Inflammatory macrophage treated with lipopolysaccharide for 1 hour (primary cell): ENCODE results near the gene NXPE4.
"Not testable (repeated sequence)": the region's sequence is repeated elsewhere in the genome, so short reads cannot be mapped to it uniquely, and the experiment has no call there.

ENCODE experiments used
- DNase-seq, 2 donors: peaks; one replicate each; pipeline ENCODE4 v3.0.0-alpha.2; 2020 to 2022

Gene NXPE4

DNA sequence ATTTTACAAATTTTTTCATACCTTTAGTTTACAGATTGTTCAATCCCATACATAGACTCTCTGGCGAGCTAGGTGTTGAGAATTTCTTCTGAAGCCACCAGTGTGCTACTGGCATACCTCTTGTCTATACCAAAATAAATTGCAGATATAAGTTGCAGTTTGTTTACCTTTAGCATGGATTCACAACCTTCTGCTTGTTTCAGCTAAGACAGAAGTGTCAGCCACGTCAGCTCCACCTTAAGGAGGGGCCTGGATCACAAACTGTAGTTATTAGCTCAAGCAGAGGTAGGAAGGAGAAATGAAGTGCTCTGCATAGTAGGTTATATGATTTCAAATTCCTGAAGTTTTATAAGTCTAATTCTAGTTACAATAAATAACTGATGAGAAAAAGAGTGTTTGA is at the start of gene NXPE4:
NXPE4 (minus strand) TSS at position 216 of the 400 bp plus-strand sequence. CDS start 1,027 bp downstream, outside the sequence.
- no peak for DNase-seq

DNA sequence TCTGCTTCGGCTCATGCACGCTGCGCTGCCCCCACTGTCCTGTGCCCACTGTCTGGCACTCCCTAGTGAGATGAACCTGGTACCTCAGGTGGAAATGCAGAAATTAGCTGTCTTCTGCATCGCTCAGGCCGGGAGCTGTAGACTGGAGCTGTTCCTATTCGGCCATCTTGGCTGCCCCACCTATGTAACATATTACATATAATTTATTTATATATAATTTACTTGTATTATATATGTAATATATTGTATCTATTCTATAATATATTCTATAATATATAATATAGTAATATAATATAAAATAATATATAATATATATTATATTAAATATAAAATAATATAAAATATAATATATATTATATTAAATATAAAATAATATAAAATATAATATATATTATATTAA is 43.9 kb upstream of the NXPE4 start:
- not testable (repeated sequence) for DNase-seq

GRCh38 chr11:114631445-114631965 is 35.9 kb upstream of the NXPE4 start:
- DNase-seq, result not testable (repeated sequence)

- no peak for DNase-seq
These were observed 29.7 kb upstream of the NXPE4 start for GRCh38 chr11:114625294-114625693.

- DNase-seq, result no peak
These were observed 29.0 kb upstream of the NXPE4 start for GRCh38 chr11:114624455-114625207.

- DNase-seq, result no peak
These were observed 28.1 kb upstream of the NXPE4 start for GRCh38 chr11:114623720-114624119.

DNA sequence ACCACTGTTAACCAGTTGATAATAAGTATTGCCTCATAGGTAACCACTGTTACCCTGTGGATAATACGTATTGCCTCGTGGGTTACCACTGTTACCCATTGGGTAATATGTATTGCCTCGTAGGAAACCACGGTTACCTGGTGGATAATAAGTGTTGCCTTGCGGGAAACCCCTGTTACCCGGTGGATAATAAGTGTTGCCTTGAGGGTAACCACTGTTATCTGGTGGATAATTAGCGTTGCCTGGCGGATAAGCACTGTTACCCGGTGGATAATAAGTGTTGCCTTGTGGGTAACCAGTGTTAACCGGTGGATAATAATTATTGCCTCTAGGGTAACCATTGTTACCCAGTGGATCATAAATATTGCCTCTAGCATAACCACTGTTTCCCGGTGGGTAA is 27.3 kb upstream of the NXPE4 start:
- DNase-seq, result no peak

DNA sequence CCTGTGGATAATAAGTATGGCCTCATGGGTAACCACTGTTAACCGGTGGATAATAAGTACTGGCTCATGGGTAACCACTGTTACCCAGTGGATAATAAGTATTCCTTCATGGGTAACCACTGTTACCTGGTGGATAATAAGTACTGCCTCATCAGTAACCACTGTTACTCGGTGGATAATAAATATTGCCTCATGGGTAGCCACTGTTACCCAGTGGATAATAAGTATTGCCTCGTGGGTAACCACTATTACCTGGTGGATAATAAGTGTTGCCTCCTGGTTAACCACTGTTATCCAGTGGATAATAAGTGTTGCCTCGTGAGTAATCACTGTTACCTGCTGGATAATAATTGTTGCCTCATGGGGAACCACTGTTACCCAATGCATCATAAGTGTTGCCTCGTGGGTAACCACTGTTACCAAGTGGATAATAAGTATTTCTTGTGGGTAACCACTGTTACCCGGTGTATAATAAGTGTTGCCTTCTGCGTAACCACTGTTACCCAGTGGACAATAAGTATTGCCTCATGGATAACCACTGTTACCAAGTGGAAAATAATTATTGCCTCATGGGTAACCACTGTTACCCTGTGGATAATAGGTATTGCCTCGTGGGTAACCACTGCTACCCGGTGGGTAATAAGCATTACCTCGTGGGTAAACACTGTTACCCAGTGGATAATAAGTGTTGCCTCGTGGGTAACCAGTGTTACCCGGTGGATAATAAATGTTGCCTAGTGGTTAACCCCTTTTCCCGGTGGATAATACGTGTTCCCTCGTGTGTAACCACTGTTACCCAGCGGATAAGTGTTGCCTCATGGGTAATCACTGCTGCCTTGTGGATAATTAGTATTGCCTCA is 26.6 kb upstream of the NXPE4 start:
- DNase-seq, result no peak

- no peak for DNase-seq
These were observed 25.5 kb upstream of the NXPE4 start for GRCh38 chr11:114621072-114621471.

- no peak for DNase-seq
These were observed 24.1 kb upstream of the NXPE4 start for GRCh38 chr11:114619659-114620173.

DNA sequence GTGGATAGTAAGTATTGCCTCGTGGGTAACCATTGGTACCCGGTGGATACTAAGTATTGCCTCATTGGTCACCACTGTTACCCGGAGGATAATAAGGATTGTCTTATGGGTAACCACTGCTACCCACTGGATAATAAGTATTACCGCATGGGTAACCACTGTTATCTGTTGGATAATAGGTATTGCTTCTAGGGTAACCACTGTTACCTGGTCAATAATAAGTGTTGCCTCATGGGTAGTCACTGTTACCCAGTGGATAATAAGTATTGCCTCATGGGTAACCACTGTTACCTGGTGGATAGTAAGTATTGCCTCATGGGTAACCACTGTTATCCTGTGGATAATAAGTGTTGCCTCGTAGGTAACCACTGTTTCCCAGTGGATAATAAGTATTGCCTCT is 22.6 kb upstream of the NXPE4 start:
- DNase-seq, result no peak

GRCh38 chr11:114617157-114618124 is 21.9 kb upstream of the NXPE4 start:
- DNase-seq, result no peak

GRCh38 chr11:114616516-114616915 is 20.9 kb upstream of the NXPE4 start:
- DNase-seq, result no peak

GRCh38 chr11:114615448-114616361 is 20.1 kb upstream of the NXPE4 start:
- DNase-seq, result no peak

- DNase-seq, result no peak
These were observed 18.6 kb upstream of the NXPE4 start for GRCh38 chr11:114614127-114614720.

GRCh38 chr11:114613094-114613493 is 17.5 kb upstream of the NXPE4 start:
- DNase-seq, result not testable (repeated sequence)

DNA sequence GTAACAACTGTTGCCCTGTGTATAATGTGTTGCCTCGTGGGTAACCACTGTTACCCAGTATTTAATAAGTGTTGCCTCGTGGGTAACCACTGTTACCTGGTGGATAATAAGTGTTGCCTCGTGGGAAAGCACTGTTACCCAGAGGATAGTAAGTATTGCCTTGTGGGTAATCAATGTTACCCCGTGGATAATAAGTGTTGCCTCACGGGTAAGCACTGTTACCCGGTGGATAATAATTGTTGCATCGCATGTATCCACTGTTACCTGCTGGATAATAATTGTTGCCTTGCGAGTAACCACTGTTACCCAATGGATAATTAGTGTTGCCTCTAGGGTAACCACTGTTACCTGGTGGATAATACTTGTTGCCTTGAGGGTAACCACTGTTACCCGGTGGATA is 17.1 kb upstream of the NXPE4 start:
- DNase-seq, result no peak

GRCh38 chr11:114612199-114612598 is 16.6 kb upstream of the NXPE4 start:
- DNase-seq, result not testable (repeated sequence)

GRCh38 chr11:114610984-114611944 is 15.7 kb upstream of the NXPE4 start:
- DNase-seq, result no peak

DNA sequence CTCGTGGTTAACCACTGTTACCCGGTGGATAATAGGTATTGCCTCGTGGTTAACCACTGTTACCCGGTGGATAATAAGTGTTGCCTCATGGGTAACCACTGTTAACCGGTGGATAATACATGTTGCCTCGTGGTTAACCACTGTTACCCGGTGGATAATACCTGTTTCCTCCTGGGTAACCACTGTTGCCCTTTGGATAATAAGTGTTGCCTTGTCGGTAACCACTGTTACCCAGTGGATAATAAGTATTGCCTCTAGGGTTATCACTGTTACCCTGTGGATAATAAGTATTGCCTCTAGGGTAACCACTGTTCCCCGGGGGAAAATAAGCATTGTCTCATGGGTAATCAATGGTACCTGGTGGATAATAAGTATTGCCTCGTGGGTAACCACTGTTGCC is 15.0 kb upstream of the NXPE4 start:
- DNase-seq, result no peak
